Stimulated activated CD8-positive, alpha-beta memory T cell treated with anti-CD3 and anti-CD28 coated beads, Interleukin-4, amount 100 ng/mL, for 4 hours (primary cell): Measurements from ENCODE around the gene CUL7.
"Not testable (repeated sequence)": the region's sequence is repeated elsewhere in the genome, so short reads cannot be mapped to it uniquely, and the experiment has no call there.

Source experiments
- DNase-seq, 2 donors: peaks; one replicate each; pipeline ENCODE4 v3.0.0-alpha.2; 2020; ENCODE audit warnings: low read depth in 2 of 2, low spot score in 1 of 2

CUL7 gene

DNA sequence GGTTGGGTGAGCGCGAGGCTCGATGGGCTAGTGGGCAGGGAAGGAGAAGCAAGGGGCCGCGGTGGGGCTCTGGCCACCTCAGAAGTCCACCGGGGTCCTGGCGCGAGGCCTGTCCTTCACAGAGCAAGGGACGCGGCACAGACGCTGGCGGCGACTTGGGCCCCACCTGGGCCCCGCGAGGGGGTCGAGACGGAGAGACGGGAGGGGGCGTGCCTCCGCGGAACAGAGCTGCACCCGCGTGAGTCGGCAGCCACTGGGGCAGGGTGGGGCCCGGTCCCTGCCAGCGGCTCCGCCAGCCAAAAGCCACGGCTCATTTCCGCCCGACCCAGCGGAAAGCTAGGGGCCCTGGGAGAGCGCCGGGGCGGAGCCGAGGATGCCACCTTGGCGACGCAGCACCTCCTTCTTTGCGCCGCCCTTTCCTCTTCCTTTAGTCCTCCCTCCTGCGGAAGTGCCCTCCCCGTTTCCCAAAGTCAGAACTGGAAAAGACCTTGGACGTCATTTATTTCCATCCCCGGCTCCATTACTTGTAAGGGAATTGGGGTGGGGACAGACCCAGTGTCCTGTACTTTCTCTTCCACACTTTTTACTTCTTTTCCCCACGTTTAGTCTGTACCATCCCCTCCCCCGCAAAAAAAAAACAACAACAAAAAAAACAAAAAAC lies at the start of gene CUL7:
Gene CUL7 (minus strand): TSS at position 307 of the 661 bp plus-strand sequence. CDS start 1,063 bp downstream, outside the sequence.
- DNase-seq: peak; percentile 67 to 76

DNA sequence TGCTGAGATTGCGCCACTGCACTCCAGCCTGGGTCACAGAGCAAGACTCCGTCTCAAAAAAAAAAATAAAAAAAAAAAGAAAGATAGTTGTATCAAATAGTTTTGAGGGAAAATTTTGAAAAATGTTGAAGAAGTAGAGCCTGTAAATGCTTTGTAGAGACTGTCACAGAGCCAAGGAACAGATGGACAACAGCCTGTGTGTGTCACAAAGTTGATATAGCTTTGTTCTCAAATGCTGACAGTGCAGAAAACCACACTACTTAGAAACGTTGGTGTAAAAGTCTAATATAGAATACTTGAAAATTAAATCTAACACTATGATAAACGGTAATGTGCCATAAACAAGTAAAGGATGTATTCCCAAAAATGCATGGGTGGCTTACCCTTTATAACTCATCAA lies 47.8 kb upstream of the CUL7 start:
- DNase-seq: no peak

GRCh38 chr6:43097502-43097901 lies 43.9 kb upstream of the CUL7 start:
- no peak for DNase-seq

DNA sequence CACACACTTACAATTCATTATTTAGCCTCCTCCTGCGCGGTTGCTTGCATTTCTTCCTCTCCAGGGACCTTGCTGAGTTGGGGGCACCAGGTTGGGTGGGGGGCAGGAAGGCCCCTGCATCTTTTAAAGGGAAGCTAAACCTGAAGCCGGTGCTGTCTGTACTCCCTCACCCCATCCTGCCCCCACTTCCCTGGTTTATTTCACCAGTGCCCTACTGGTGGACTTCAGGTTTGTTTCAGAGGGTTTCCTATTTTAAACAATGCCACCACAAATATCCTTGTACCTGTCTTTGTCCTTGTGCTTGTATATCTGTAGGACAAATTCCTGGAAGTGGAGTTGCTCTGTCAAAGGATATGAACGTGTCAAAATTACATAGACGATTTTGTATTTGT lies 43.4 kb upstream of the CUL7 start:
- DNase-seq: no peak

DNA sequence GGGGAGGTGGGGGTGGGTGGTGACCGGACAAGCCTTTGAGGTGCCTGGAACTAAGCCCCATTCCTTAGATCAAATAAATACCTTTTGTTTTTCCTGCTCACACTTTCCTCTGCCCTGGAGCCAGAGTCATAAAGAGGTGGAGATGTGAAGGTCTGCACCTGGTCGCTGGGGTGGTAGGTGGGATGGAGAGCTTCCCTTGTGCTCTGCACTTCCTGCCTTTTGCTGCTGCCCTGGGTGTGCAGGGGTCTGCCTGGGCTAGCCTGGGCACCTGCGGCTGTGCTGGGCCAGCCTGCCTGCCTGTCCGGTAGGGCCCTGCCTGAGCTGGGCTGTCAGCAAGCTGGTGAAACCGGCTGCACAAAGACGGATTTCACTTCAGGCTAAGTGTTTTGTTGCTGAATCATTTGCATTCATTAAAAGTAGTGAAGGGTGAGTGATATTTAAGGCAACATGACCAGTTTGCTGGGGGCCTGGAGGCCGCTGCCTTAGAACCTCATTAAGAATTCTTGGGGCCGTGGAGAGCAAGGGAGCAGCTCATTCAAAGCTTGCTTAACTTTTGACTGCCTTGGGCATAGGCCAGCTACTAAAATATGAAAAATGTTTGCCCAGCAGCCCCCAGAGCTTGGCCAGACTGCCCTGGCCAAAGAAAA lies 42.9 kb upstream of the CUL7 start:
- no peak for DNase-seq

DNA sequence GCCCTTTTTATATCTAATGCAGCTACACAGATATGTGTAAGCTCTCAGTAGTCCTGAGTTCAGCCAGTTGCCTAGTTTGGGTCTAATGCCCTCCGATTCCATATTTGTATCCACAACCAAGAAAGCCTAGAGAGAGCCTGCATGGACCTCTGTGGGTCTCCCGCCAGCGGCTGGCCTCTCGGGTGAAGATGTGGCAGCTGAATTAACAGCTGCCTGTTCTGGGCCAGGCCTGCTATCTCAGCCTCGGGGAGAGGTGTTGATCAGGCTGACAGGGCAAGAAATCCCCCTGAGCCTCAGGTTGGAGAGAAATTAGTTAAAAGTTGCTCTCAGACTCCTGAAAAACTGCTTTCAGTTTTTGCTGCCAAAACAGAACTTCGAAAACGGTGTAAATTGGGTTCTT lies 42.3 kb upstream of the CUL7 start:
- no peak for DNase-seq

- DNase-seq: no peak
Observed at GRCh38 chr6:43093436-43094289, 40.0 kb upstream of the CUL7 start.

- no peak for DNase-seq
Observed at GRCh38 chr6:43092635-43093034, 39.0 kb upstream of the CUL7 start.

DNA sequence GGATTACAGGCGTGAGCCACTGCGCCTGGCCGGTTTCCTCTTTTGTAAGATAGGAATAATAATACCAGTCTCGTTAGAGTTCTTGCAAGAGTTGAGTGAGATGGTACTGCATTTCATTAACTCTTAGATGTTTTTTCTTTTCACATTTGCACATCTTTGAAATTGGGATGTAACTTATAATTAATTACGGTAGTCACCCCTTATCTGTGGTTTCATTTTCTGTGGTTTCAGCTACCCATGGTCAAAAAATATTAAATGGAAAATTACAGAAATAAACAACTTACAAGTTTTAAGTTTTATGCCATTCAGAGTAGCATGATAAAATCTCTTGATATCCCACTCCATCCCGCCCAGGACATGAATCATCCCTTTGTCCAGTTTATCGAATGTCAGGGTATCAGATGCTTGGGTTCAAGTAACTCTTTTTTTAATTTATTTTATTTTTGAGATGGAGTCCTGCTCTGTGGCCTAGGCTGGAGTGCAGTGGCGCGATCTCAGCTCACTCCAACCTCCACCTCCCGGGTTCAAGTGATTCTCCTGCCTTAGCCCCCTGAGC lies 37.9 kb upstream of the CUL7 start:
- DNase-seq: no peak

DNA sequence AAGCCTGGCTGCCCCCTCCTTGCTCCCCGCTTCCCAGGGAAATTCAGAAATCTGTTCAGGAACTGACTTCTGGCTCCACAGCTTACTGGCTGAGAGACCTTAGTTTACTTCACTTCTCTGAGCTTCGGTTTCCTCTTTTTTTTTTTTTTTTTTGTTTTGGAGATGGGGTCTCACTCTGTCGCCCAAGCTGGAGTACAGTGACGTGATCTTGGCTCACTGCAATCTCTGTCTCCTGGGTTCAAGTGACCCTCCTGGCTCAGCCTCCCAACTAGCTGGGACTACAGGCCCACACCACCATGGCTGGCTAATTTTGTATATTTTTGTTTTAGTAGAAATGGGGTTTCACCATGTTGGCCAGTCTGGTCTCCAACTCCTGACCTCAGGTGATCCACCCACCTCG lies 37.4 kb upstream of the CUL7 start:
- DNase-seq: no peak

GRCh38 chr6:43090559-43090956 lies 36.9 kb upstream of the CUL7 start:
- no peak for DNase-seq

GRCh38 chr6:43089874-43090558 lies 36.4 kb upstream of the CUL7 start:
- DNase-seq: no peak

GRCh38 chr6:43089467-43089866 lies 35.8 kb upstream of the CUL7 start:
- no peak for DNase-seq

DNA sequence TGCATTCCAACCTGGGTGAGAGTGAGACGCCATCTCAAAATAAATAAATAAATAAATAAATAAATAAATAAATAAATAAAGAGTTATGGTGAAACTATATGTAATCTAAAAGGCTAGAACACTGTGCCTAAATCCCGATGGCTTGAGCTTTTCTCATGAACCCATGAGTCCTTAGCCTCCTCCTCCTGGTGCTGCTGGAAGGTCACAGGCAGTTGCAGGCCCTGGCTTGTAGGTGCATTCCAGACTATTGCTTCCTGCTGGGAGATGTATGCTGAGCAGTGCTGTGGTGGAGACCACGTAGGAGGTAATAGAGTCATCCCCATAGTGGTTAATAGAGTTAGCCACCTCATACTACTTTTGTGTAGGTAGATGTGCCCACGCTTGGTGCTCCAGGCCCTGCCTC lies 35.0 kb upstream of the CUL7 start:
- no peak for DNase-seq

DNA sequence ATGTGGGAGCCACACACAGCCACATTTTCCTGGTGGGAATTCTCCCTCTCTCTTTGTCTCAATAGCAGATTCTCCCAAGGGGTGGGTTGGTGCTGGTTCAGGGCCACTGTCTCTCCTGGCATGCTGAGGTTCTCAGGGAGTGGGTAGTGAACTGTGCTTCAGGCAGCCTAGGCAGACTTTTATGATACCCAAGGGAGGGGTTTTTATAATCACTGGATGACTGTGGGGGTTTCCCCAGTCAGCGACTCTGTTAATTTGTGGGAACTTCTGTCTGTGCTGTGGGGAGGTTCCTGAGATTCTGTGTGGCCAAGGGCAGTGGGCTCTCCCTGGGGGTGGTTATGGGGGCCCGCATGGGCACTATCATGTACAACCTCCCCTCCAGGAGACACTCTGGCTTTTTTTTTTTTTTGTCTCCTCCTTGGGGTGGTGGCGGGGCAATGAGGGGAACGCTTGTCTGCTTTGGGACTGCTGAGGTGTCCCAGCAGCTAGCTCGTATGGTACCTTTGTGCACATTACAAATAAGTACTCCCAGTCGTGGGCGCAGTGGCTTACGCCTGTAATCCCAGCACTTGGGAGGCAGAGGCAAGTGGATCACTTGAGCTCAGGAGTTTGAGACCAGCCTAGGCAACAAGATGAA lies 32.5 kb upstream of the CUL7 start:
- DNase-seq: no peak

- no peak for DNase-seq
Observed at GRCh38 chr6:43082806-43083655, 29.4 kb upstream of the CUL7 start.

DNA sequence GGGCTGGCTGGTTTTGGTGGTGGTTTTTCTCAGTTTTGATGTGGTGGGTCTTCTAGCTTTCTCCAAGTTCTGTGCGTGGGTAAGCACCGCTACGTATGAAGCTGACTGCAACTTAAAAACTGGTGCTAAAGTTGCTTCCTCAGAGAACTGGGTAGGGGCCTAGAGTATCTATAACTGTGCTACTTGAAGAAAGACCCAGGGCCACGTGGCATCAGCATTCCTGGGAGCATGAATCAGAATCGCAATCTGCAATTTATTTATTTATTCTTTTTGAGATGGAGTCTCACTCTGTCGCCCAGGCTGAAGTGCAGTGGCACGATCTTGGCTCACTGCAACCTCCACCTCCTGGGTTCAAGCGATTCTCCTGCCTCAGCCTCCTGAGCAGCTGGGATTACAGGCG lies 28.3 kb upstream of the CUL7 start:
- not testable (repeated sequence) for DNase-seq

DNA sequence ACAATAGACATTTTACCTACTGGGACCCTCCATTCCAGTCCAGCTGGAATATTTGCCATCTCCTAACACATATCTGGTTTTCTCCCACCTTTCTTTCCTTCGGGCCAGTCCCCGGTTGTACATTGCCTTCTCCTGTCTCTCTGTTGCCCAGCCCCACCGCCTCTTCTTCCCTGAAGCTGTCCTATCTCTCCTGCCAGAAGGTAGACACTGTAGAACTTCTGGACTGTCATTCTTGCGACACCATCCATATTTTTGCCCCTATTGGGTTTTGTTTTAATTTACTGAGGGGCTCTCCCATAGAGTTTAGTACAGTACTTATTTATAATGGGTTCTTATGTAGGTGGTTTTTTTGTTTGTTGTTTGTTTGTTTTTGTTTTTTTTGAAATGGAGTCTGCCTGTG lies 27.4 kb upstream of the CUL7 start:
- no peak for DNase-seq

DNA sequence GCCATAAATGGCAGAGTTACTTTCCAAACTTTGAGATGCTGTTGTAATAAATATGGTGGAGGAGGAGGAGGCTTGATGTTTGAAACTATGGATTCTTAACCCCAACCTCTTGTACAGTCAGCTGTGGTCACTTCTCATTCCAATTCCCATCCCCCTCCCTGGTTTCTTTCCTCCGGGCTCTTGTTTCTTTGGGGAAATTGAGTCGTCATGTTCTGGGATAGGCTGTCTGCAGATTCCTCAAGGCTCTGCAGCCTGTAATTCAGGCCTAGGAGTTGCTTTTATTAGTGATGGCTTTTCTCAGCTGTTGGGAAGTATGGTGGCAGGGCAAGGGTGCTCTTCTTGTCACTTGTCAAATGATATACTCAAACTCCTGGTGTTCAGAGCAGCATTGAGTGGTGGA lies 25.0 kb upstream of the CUL7 start:
- no peak for DNase-seq

GRCh38 chr6:43077981-43078511 lies 24.4 kb upstream of the CUL7 start:
- no peak for DNase-seq
